ENCODE results near the gene KRT74.

The KRT74 gene

GRCh38 chr12:52581066-52581465, 7.4 kb upstream of the KRT74 start:
- TF ChIP-seq USF1 (IDR thresholded peaks at IDR 0.05) (no peak), CEBPB (IDR thresholded peaks at IDR 0.05) (no peak)

GRCh38 chr12:52580496-52580895, 6.9 kb upstream of the KRT74 start:
- TF ChIP-seq EP300 (IDR thresholded peaks at IDR 0.05; ENCODE audit: borderline replicate concordance) (0 out of 2 replicates have a peak, but pooled peaks have one; percentile 1), ZBTB7A (IDR thresholded peaks at IDR 0.05; ENCODE audit: low read depth) (no peak), RAD21 (IDR thresholded peaks at IDR 0.05; ENCODE audit: low read depth) (no peak), TAF1 (IDR thresholded peaks at IDR 0.05; ENCODE audit: low read depth) (no peak)

- TF ChIP-seq NFIC (IDR thresholded peaks at IDR 0.05), result no peak
- TF ChIP-seq TAF1 (IDR thresholded peaks at IDR 0.05; ENCODE audit: low read depth), result no peak
- no peak for TF ChIP-seq EGR1 (IDR thresholded peaks at IDR 0.05)
- no peak for TF ChIP-seq ZBTB7A (IDR thresholded peaks at IDR 0.05; ENCODE audit: low read depth)
- 0 out of 2 replicates have a peak, but pooled peaks have one; percentile 5 for TF ChIP-seq RAD21 (IDR thresholded peaks at IDR 0.05; ENCODE audit: low read depth)
- peak; percentile 46; the same call in 1 of the 2 replicates for TF ChIP-seq EP300 (IDR thresholded peaks at IDR 0.05; ENCODE audit: borderline replicate concordance)
- TF ChIP-seq TEAD4 (IDR thresholded peaks at IDR 0.05), result peak; percentile 42; the same call in 1 of the 2 replicates
Measured at GRCh38 chr12:52579468-52580465, 6.1 kb upstream of the KRT74 start.

- no peak for TF ChIP-seq FOXM1 (IDR thresholded peaks at IDR 0.05; ENCODE audit: borderline replicate concordance, low read depth)
- TF ChIP-seq MAX (IDR thresholded peaks at IDR 0.05), result no peak
- TF ChIP-seq RAD21 (IDR thresholded peaks at IDR 0.05; ENCODE audit: low read depth), result no peak
- no peak for TF ChIP-seq NFIC (IDR thresholded peaks at IDR 0.05)
- no peak for TF ChIP-seq CEBPB (IDR thresholded peaks at IDR 0.05)
- TF ChIP-seq REST (IDR thresholded peaks at IDR 0.05; ENCODE audit: low read depth), result no peak
- TF ChIP-seq TEAD4 (IDR thresholded peaks at IDR 0.05), result no peak
- TF ChIP-seq EGR1 (IDR thresholded peaks at IDR 0.05), result no peak
- TF ChIP-seq EP300 (IDR thresholded peaks at IDR 0.05; ENCODE audit: borderline replicate concordance), result no peak
- no peak for TF ChIP-seq ZBTB7A (IDR thresholded peaks at IDR 0.05; ENCODE audit: low read depth)
- no peak for TF ChIP-seq YY1 (IDR thresholded peaks at IDR 0.05; ENCODE audit: low read depth)
- no peak for TF ChIP-seq TCF12 (IDR thresholded peaks at IDR 0.05; ENCODE audit: low read depth)
- TF ChIP-seq CREB1 (IDR thresholded peaks at IDR 0.05; ENCODE audit: low read depth), result no peak
- TF ChIP-seq USF1 (IDR thresholded peaks at IDR 0.05), result no peak
- no peak for TF ChIP-seq TAF1 (IDR thresholded peaks at IDR 0.05; ENCODE audit: low read depth)
Measured at GRCh38 chr12:52578469-52578868, 4.8 kb upstream of the KRT74 start.

GRCh38 chr12:52577316-52577715, 3.7 kb upstream of the KRT74 start:
- no peak for TF ChIP-seq REST (IDR thresholded peaks at IDR 0.05; ENCODE audit: low read depth)
- TF ChIP-seq USF1 (IDR thresholded peaks at IDR 0.05), result no peak
- no peak for TF ChIP-seq EGR1 (IDR thresholded peaks at IDR 0.05)

- TF ChIP-seq TAF1 (IDR thresholded peaks at IDR 0.05; ENCODE audit: low read depth) (no peak), TEAD4 (IDR thresholded peaks at IDR 0.05) (no peak), YY1 (IDR thresholded peaks at IDR 0.05; ENCODE audit: low read depth) (no peak), RAD21 (IDR thresholded peaks at IDR 0.05; ENCODE audit: low read depth) (no peak), EP300 (IDR thresholded peaks at IDR 0.05; ENCODE audit: borderline replicate concordance) (no peak), TCF12 (IDR thresholded peaks at IDR 0.05; ENCODE audit: low read depth) (no peak), ZBTB7A (IDR thresholded peaks at IDR 0.05; ENCODE audit: low read depth) (no peak), MAX (IDR thresholded peaks at IDR 0.05) (no peak), CREB1 (IDR thresholded peaks at IDR 0.05; ENCODE audit: low read depth) (no peak), USF1 (IDR thresholded peaks at IDR 0.05) (no peak), REST (IDR thresholded peaks at IDR 0.05; ENCODE audit: low read depth) (no peak)
Measured at GRCh38 chr12:52575948-52576347, 2.3 kb upstream of the KRT74 start.
